Suppressor macrophage treated with lipopolysaccharide for 4 hours (primary cell): ENCODE results near the gene COL26A1.
"Not testable (repeated sequence)": the region's sequence is repeated elsewhere in the genome, so short reads cannot be mapped to it uniquely, and the experiment has no call there.

Experiments
- DNase-seq: peaks from one replicate; pipeline ENCODE4 v3.0.0-alpha.2; 2020

Gene COL26A1

DNA sequence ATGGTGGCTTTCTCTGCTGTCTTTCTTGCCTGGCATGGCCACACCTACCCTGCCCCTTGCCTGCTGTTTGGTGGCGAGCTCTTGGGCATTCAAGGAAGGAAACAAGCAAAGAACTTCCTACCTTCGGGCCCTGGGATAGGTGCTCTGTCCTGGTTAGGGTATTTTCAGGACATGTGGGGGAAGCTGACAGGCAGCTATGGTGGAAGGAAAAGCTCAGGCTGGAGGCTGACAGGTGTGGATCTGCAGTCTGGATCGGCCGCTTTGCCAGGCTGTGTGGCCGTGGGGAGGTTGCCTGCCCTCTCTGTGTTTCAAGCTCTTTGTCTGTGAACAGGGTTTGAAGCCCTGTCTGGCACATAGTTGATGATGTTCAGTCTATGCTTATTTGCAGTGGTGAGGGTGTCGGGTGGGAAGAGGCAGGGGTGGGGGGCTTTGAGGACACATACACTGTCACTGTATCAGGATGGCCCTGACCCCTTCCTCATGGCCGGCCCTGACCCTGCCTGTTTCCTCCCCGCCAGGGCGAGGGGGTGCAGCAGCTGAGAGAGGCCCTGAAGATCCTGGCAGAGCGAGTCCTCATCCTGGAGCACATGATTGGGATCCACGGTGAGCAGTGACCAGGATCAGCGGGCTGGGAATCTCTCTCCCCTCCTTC lies 192.7 kb downstream of the COL26A1 start:
- DNase-seq: no peak

- DNase-seq: no peak
These were observed 193.2 kb downstream of the COL26A1 start for GRCh38 chr7:101555921-101556275.

DNA sequence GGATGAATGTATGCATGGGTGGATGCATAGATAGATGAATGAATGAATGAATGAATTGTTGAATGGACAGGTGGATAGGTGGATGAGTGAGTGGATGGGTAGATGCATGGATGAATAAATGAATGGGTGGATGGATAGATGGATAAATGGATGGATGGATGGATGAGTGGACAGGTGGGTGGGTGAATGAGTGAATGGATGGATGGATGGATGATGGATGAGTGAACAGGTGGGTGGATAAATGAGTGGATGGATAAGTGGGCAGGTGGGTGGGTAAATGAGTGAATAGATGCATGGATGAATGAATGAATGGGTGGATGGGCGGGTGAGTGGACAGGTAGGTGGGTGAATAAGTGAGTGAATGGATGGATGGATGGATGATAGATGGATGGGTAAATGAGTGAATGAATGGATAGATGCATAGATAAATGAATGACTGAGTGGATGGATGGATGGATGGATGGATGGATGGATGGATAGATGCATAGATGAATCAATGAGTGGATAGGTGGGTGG lies 193.8 kb downstream of the COL26A1 start:
- no peak for DNase-seq

DNA sequence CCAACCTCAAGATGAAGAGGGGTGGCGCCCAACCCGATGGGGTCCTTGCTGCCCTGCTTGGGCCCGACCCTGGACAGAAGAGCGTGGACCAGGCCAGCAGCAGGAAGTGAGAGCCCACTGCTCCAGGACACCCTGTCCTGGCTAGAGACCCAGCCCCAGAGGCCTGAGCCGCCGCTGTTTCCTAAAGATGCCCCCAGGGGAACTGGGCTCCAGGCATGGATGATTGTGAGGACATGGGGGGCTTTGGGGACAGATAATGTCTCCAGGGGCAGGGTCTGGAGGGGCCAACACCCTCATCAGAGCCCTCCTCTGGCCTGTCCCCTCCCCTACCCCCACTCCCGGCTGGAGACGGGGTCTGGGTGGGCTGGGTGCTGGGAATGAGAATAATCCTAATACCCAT lies 194.7 kb downstream of the COL26A1 start:
- DNase-seq: no peak

DNA sequence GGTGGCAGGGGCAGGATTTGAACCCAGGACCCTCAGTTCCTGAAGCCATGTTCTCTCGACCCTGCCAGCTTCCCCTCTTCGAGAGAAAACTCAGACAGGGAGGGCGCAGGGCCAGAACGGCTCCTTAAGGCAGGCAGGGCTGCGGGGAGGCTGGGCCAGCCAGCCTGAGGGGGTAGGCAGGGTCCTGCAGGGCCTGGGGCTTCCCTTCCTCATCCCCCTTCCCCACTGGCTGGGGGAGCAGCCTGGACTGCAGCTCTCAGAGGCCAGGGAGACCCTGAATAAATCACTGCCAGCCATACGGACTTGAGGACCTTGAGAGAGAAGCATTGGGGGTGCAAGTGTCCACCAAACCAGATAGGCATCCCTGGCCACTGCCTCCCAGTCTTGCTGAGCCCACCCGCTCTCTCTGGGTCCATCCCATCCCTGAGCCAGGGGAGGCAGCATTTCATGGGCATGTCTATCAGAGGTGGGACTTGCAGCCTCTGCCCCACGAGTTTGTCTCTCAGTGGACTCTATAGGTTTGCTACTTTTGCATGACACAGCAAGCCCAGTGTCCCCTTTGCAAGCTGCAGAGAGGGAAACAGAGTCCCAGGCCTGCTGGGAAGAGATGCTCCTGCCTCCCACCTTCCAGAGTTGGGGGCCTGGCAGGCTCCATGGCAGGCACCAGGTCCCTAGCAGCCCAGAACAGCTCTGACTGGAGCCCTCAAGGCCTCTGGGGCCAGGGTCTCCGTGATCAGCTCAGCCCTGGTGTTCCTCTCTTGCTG lies 195.5 kb downstream of the COL26A1 start:
- DNase-seq: no peak

GRCh38 chr7:101558742-101559325 lies 196.2 kb downstream of the COL26A1 start:
- no peak for DNase-seq

DNA sequence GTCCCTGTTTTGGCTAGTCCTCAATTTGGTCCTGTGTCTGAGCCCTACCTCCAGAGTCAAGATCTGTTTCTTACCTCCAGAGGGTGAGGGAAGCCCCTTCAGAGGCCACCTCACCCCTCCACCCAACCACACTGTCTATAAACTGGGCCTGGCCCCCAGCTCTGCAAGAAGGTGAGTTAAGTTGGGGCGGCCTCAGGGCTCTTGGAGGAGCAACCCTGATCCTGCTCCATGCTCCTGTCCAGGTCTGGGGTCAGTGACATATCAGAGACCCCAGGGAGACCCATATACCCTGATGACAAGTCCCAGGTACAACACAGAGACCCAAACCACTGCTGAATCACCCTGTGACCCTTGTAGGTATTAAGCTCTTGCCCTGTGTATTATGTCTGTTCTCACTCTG lies 196.9 kb downstream of the COL26A1 start:
- no peak for DNase-seq

- DNase-seq: not testable (repeated sequence)
These were observed 197.3 kb downstream of the COL26A1 start for GRCh38 chr7:101560021-101560420.

DNA sequence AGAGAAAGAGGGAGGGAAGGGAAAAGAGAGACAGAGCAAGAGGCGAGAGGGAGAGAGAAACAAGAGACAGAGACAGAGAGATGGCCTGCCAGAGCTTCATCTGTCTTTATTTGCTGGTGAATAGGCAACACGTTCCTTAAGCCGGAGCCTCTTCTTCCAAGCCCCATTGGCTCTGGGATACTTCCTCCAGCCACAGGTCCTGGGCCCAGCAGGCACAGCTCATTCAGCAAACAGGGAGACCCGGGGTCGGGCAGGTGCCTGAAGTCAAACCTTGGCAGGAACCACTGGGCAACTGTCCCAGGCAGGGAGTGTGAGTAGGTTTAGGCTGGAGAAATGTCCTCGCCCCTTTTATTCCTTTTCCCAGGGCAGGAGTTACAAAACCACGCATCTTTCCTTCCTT lies 198.2 kb downstream of the COL26A1 start:
- no peak for DNase-seq

DNA sequence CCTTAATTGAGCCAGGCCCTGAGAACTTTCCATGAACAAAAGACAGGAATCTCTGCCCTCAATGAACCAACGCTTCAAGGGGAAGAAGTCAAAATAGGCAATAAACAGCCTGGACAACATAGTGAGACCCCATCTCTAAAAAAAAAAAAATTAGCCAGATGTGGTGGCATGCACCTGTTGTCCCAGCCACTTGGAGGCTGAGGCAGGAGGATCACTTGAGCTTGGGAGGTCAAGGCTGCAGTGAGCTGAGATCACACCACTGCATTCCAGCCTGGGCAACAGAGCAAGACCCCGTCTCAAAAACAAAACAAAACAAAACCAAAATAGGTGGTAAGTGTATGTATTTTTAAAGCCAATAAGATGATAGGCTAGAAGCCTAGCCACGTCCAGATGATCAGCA lies 198.6 kb downstream of the COL26A1 start:
- DNase-seq: not testable (repeated sequence)

DNA sequence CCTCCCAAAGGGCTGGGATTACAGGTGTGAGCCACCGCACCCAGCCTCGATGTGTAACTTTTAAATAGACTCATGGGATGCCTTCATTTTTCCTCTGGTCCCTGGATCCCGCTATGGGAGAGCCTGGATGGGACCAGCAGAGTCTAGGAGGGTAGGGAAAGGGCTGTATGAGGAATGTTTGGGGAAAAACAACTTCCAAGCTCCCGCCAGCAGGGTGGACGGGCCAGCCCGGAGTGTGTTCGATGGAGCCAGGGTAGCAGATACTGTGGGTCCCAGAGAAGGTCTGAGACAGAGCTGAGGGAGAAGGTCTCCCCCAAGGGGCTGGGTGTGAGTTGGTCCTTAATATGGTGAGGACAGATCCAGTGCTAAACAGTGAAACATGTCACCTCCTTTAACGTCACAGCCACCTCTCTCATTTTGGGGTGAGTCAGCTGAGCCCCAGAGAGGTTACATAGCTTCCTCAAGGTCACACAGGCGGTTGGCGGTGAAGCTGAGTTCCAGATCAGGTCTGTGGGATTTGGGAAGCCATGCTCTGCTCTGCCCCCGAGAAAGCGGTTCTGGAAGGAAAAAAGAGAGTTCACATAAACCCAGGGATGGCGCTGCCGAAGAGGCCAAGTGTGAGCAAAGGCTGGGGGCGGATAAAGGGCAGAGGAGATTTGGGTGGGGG lies 200.0 kb downstream of the COL26A1 start:
- no peak for DNase-seq

DNA sequence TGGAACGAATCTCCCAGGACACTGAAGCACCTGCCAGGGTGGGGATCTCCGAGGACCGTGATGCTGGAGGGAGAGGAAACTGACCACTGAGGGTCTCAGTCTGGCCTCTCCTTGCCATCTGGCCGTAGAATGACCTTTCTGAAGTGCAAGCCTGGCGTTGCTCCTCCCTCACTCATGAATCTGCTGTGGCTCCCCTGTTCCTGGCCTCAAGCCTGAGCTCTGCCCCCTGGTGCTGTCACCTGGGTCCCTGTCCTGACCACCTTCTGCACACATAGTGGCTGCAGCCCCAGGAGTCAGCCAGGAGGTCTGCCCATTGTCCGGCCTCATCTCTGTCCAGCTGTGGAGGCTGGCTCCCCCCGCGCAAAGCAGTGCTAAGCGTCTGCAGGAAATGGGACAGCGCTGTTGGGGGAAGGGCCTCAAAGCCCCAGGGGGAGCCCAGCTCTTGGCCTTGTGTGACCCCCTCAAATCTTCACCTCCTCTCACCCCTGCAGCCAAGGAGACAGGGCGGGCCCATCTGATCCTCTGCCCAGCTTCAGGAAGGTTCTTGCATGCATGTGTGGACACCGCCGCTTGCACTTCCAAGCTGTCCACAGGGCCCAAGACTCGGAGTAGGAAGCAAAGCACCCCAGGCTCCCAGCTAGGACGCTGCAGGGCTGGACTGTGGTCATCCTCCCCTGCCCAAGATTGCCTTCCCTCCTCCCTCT lies 200.7 kb downstream of the COL26A1 start:
- no peak for DNase-seq

DNA sequence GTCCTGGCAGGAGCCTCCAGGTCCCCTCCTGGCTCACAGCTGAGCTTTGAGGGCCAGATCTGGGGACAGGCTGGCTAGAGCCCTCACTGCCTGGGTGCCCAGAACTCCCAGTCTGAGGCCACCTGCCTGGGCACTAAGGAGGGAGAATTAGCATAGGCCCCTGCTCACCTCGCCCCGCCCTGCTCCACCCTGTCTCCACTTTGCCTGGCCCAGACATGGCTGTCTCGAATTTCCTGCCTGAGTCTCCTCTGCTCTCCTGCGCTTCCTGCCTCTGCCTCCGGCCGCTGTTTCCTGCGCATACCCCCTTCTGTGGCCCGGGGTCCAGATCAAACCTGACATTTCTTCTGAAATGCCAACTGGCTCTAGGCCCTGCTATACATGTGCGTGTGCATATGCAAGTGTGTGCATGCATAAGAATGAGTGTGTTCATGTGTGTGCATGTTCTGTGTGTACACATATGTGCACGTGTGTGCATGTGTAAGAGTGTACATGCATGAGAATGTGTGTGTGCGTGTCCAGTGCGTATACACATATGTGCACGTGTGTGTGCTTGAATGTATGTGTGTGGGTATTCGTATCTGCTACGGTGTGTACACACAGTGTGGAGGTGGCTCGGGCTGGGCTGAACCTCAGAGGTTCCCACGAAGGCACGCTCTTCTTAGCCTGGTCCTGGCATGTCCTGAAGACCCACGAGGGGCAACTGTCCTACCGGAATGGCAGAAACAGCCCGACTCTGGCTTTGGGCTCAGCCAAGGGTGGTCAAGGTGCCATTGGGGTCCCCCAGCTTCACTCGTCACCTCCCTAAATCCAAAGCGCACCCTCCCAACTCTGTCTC lies 201.5 kb downstream of the COL26A1 start:
- DNase-seq: no peak

GRCh38 chr7:101564778-101565211 lies 202.1 kb downstream of the COL26A1 start:
- no peak for DNase-seq

GRCh38 chr7:101565601-101566209 lies 203.0 kb downstream of the COL26A1 start:
- no peak for DNase-seq

DNA sequence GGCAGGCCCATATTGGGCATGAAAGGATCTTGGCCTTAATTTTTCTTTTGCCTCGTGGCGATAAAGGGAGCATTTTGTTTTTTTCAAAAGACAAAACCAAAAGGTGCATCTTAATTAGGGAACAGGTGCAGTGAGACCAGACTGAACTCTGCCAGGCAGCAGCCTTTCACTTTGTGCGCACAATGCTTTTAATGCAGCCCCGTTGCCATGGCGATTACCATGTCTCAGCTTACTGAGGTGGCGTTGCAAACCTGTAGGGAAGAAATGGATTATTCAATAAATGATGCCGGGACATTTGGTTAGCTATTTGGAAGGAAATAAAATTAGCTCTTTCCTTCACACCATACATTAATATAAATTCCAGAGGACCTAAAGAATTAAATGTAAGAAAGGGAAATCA lies 204.6 kb downstream of the COL26A1 start:
- no peak for DNase-seq

DNA sequence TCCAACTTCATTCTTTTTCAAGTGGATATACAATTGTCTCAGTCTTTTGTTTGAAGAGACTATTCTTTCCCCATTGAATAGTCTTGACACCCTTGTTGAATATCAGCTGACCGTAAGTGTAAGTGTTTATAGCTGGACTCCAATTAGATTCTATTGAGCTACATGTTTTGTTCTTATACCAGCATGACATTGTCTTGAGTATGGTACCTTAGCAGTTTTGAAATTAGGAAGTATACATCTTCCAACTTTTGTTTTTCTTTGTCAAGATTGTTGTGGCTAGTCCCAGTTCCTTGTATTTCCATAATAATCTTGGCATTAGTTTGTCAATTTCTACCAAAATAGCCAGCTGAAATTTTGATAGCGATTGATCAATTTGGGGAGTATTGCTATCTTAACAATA lies 209.5 kb downstream of the COL26A1 start:
- DNase-seq: no peak

- DNase-seq: no peak
These were observed 212.5 kb downstream of the COL26A1 start for GRCh38 chr7:101575168-101575567.

GRCh38 chr7:101575721-101576120 lies 213.0 kb downstream of the COL26A1 start:
- DNase-seq: peak; percentile 11

GRCh38 chr7:101576998-101577397 lies 214.3 kb downstream of the COL26A1 start:
- no peak for DNase-seq

DNA sequence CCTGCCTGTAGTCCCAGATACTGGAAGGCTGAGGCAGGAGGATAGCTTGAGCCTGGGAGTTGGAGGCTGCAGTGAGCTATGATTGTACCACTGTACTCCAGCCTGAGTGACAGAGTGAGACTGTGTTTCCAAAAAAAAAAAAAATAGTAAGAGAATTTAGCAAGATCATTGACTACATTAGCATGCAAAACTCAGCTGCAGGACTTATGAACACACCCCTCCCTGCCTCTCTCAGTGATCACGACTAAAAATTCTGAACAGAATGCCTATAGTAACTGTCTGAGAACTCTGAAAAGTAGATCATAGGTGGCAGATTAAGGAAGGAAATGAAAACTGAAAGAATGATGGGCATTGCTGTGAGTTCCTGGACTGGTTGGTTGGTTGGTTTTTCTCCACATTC lies 215.9 kb downstream of the COL26A1 start:
- DNase-seq: no peak
